Inflammatory macrophage treated with lipopolysaccharide for 1 hour (primary cell): Measurements from ENCODE around the gene CORO2A.
A peak's percentile ranks its signal among the peaks of the same experiment; 100 is the strongest.

Source experiments
- DNase-seq, 2 donors: peaks; one replicate each; pipeline ENCODE4 v3.0.0-alpha.2; 2020 to 2022

The CORO2A gene

DNA sequence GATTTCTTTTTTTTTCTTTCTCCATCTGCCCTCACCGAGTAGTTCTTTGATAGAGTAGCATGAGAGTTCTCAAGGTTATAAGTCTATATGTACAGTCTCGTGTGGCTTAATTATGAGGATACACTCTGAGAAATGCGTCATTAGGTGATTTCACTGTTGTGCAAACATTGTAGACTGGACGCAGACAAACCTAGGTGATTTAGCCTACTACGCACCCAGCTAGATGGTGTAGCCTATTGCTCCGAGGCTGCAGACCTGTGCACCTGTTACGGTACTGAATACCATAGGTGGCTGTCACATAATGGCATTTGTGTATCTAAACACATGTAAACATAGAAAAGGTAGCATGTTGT, 26.9 kb upstream of the CORO2A start:
- DNase-seq = no peak

DNA sequence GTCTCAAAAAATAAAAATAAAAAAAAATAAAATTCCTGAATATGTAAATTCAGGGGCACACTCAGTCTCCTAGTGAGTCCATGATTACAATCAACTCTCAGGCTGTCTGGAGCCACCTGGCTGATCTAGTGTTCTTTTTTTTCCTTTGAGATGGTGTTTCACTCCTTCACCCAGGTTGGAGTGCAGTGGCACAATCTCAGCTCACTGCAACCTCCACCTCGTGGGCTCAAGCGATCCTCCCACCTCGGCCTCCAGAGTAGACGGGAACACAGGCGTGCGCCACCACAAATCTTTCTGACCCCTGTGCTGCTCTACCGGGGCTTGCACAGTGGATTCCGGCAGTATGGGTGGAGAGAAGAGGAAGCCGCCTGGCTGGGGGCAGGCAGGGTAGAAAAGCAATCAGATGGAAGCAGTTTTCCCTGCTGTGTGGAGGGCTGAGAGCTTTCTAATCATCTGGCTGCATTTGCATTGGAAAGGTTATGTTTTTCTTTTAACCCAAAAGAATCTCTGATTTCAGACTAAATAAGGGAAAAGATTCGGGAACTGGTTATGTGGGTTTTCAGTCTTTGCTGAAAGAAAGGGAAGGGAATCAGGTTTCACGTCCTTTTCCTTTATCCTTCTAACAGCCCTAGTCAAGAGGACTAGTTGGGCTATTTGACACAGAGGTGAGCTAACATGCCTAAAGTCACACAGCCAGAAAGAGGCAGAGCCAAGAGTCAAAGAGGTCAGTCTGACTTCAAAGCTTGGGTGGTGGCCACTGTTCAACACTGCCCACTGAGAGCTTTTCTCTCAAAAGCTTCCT, 26.3 kb upstream of the CORO2A start:
- no peak for DNase-seq

DNA sequence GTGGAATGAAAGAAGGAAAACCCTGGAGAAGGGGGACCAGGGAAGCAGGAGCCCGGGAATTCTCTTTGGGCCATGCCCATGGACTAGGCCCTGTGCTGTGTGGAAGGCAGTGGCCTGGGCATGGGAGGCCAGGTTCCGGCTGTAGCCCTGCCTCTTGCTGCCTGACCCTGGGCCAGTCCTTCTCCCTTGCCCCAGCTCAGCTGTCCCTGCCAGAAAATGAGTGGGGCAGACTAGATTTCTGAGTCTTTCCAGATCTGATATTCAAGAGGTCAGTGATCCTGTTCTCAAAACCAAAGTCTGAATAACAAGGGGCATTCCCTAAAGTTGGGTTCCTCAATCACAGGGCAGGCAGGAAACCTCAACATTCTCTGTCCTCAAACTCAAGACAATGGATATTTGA, 24.8 kb upstream of the CORO2A start:
- DNase-seq = no peak

DNA sequence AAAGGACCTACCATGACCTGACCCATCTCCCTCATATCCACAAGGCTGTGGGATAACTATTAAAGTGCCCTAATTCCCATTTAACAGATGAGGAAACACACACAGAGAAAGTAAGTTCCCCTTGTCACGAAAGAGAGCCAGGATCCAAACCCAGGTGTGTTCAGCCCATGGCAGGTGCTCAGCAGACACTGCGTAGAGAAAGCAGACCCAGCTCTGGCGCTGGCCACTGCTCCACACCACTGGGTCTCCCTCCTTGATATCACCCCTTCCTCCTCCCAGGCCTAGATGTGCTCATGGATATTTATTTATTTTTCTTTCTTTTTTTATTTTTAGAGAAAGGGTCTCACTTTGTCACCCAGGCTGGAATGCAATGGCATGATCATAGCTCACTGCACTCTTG, 24.0 kb upstream of the CORO2A start:
- no peak for DNase-seq

DNA sequence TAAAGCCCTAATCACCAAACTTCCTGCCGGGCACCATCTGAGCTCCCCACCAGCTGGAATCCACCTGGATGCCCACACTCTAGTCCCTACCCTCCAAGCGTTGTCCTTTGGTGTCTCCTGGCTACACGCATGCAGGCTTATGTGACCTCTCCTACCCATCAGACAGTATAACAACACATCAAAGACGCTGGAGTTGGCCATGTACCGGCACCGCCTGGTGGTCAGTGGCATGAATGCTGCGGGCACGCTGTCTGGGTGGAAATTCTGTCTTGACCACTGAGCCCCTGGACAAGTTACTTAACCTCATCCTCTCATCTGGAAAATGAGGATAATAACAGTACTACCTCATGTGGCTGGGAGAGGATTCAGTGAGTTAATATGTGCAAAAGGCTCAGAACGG, 23.4 kb upstream of the CORO2A start:
- no peak for DNase-seq

DNA sequence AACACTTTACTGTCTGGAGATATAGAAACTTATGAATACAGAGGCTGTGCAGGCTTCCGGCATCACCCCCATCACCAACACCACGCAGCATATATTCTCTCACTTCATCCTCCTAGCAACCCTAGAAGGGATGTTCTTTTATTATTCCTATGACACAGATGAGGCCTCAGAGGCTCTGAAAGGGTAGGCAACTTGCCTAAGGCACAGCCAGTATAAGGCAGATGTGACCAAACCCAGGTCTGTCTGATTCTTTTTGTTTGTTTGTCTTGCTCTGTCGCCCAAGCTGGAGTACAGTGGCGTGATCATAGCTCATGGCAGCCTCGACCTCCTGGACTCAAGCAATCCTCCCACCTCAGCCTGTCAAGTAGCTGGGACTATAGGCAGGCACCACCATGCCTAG, 22.8 kb upstream of the CORO2A start:
- no peak for DNase-seq

DNA sequence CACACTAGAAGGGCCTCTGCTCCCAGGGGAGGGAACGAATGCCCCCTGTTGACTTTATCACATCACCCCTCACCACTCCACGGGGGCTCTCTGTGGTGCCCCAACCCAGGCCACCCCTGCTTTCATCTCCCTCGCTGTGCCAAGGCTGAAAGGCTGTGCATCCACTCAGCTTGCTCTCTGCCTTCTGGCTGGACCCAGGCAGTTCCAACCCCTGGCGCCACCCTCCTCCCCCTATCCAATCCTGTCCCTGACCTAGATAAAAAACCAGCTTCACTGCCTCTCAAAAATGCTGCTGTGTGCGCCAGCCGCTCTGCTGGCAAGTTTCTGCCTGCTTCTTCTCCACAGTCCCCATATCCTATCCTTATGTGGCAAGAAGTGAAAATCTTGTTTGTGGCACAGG, 22.4 kb upstream of the CORO2A start:
- no peak for DNase-seq

DNA sequence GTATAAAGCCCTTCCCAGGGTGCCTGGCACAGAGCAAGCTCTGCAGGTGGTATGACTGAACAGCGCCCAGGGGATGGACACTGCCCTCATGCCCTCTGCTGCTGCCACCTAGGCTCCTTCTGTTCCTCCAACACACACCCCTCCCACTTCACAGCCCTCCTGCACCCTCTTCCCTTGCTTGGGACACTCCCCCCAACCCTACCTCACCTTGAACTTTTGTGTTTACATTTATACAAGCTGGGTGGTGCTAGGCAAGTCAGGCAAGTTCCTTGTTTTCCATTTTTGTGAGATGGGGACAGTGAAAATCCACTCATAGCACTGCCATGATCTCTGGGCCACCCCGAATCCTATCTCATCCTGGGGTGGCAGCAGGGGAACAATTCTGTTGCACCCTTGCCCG, 18.8 kb upstream of the CORO2A start:
- DNase-seq = no peak

DNA sequence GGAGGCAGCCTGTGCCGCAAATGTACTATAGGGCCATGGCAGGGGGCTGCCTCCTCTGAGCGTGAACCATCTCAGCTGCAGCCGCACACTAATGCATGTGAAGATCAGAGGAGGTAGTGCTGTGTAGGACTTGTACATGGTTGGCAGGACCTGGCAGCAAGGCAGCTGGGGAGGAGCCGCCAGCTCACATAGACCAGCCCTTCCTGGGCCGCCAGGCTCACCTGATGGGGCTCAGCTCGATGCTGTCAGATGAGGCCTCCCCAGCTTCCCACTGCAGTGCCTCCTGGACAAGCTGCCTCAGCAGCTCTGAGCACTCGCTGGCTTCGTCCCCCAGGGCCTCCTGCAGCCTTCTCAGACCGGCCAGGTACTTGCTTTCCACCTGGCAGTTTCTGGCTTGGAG, 18.0 kb upstream of the CORO2A start:
- DNase-seq = no peak

DNA sequence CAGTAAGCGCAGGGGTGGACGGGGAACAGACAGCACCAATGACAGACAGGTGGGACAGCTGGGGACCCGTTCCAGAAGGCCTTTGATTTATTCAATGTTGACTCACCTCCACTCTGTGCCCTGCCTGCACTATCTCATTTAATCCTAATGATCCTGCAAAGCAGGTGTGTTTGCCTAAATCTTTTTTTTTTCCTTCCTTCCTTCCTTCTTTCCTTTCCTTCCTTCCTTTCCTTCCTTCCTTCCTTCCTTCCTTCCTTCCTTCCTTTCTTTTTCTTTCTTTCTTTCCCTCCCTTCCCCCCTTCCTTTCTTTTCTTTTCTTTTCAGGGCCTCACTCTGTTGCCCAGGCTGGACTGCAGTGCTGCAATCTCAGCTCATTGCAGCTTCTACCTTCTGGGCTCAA, 17.1 kb upstream of the CORO2A start:
- no peak for DNase-seq

DNA sequence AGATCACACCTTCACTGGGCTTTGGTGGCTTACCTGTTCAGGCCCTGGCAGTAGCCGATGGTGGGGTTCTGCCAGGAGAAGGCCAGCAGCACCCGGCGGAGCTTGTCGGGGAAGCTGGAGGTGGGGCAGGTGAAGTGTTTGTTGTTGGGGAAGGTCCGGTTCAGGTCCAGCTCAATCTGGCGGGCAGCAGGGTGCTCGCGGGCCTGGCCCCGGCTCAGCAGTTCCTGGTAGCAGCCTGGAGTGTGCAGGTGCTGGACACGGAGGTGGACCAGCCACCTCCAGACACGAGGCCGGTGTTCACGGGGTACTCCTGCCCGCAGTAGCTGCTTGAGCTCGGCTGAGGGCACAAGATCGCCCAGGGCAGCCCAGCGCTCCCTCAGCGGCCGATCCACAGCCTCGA, 16.2 kb upstream of the CORO2A start:
- DNase-seq = no peak

DNA sequence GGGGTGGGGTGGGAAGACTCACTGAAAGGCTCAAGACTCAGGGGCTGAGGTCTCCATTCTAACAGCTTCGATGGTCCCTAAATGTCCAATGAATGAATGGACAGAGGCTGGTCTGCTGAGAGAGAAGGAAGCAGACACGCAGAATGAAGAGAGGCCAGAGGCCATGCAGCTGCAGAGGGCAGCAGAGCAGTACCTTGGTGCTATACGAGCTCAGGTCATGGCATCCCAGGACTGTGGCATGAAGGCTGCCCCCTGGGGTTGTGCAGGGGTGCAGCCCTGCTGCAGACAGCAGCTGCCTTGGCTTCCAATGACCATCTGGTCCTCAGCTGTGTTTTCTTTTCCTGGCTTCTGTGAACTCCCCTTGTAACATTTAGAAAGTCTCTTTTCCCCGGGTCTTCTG, 15.2 kb upstream of the CORO2A start:
- DNase-seq = no peak

DNA sequence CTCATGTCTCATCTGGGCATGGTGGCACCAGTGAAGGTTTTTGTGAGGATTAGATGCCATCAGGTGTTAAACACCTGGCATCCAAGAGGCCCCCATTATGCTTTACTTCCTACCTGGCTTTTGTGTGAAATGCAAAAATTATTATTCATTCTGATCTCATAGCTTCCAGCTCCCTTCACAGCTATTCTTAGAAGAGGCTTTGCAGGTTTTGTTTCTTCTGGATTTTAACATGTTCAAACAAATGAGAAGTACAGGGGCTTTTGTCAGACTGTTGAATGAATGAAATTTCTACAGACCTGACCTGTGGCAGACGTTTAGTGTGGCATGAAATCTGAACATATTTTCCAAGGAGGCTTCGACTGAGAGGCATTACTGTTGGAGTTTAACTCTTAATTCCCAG, 14.3 kb upstream of the CORO2A start:
- no peak for DNase-seq

DNA sequence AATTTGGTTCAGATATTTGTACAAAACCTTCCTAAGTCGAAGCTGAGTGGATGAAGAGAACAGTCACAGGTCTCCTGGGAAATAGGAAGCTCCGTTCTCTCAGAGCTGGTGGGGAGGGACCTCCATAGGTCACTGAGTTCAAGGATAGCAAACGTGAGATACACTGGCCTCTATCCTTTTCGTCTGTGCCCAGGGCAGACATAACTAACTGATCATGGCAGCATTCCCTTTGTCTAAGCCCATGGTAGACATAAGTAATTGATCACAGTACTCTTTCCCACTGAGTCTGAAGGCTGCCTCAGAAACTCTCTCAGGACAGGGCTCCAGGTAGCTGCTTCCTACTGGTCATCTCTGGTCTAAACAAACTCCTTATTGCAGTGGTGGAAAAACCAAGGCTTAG, 12.3 kb upstream of the CORO2A start:
- no peak for DNase-seq

DNA sequence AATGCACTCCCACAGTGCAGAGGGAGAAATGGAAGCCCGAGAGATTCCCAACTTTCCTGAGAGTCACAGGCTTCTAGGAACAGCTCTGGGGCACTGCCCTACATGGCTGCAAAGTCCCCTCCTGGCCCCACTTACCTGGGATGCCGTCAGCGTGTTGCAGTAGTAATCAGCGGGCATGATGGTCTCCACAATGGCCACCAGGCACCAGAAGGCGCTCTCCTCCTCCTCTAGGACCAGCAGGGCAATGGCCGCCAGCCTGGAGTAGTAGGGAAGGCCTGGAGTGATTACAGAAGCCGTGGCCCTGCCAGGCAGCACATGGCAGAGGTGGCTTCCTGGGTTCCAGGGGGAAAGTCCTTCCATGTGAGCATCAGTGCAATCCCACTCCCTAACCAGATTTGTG, 10.7 kb upstream of the CORO2A start:
- no peak for DNase-seq

DNA sequence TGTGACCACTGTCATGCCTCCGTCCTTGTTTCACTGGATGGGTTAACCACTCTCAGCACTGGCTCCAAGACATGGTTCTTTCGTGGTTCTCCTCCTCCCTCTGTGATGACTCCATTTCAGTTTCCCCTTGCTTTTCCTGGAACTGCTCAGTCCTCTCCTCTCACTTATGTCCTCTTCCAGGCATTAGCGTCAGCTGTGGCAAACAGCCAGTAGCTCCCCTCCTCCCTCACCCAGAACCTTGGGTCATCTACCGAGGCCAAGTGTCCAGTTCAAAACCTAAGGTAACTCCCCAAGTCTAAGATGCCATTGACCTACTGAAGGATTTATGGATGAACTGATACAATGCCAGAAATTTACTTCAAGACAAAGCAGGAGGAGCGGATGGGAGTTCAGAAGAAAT, 9.8 kb upstream of the CORO2A start:
- DNase-seq = no peak

DNA sequence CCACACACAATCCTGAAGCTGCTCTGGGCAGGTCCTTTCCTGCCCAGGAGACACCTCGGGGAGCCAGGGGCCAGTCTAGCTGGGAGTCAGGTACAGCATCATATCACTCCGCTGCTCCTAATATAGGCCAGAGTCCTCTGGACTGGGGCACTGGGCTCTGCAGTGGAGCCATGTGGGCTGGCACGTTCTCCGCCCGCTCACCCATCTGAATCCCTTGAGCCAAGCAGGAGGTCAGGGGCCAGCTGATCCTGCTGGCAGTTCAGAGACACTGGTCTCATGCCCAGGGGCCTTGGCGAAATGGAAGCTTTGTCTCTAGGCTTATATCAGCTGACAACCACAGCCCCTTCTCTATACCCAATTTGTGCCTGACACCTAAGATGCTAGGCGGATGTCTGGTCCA, 9.3 kb upstream of the CORO2A start:
- no peak for DNase-seq

DNA sequence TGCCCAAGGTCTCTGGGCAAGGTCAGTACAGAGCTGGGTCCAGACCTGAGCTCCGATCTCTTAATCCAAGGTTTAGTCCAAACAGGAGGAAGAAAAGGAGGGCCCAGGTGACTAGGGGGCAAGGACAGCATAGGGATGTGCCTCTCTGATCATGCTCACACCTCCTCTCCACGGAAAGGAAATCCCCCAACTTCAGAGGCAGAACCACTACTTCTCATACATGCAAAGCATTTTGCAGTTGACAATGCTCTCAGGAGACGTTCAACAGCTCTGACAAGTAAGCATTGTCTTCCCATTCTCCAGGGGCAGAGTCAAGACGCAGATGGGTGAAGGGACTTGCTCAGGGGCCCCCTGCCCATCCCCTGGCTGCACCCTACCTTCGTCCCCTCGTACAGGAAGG, 8.7 kb upstream of the CORO2A start:
- no peak for DNase-seq

DNA sequence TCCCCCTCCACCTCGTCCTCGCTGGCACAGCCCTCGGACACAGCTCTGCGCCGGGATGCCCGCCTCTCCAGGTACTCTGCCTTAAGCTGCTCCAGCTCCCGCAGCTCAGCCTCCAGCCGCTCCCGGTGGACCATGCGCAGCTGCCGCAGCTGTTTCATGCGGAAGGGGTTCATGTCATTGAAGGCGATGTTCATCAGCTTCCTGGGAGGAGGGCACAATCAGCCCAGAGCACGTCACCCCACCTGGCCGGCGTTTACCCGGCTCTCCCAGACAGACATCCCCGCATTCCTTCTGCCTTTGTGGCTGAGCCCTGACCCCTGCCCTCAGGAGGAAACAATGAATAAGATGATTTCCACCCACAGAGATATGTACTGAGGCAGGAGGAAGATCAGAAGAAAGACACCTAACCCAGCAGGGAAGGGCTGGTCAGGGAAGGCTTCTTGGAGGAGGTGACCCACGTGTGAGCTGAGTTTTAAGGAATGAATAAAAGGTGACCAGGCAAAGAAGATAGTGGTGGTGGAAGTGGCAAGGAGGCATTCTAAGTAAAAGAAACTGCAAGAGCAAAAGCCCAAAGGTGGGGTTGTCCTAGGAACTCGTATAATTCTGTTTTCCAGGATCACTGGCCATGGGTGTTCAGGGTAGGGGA, 7.1 kb upstream of the CORO2A start:
- DNase-seq = no peak

DNA sequence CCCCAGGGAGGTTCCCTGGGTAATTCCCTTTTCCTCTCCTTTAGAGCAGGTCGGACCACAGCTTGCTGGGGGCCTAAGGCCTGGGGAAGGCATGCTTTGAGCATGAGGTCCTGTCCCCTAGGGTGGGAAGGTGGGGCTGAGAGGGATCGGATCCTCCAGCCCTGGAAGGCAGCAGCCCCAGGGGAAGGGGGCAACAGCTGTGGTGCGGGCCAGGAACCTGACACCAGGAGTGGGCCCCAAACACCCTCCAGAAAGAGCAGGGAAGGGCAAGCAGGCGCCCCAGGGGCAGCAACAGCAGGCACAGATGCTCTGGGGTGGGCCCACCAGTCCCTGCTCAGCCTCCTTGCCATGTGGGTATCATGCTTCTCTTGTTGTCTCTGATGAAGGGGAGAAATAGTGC, 3.2 kb upstream of the CORO2A start:
- no peak for DNase-seq

DNA sequence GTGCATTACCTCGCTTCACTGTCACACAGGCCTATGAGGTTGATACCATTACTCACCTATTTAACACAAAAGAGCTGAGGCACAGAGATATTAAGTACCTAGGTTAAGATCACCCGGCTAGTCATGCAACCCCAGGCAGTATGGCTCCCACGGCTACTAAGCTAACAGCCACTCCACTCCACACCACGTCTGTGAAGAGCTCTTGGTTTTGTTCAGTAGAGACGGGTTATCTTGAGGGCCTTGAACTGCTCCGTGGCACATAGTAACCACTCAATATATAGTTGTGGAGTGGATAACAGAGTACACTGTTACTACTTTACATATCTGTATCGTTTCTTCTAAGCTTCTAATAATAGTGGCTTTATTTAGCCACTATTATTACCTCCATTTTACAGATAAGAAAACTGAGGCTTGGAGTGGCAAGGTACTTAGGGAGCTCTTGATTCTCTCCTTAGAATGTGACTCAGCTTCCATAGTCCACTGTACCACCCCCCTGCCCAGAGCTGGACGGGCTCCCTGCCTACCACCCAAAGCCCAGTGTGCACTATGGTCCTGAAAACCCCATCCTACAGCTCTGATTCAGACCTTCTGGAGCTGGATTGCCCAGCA, 1.0 kb upstream of the CORO2A start:
- DNase-seq = no peak

DNA sequence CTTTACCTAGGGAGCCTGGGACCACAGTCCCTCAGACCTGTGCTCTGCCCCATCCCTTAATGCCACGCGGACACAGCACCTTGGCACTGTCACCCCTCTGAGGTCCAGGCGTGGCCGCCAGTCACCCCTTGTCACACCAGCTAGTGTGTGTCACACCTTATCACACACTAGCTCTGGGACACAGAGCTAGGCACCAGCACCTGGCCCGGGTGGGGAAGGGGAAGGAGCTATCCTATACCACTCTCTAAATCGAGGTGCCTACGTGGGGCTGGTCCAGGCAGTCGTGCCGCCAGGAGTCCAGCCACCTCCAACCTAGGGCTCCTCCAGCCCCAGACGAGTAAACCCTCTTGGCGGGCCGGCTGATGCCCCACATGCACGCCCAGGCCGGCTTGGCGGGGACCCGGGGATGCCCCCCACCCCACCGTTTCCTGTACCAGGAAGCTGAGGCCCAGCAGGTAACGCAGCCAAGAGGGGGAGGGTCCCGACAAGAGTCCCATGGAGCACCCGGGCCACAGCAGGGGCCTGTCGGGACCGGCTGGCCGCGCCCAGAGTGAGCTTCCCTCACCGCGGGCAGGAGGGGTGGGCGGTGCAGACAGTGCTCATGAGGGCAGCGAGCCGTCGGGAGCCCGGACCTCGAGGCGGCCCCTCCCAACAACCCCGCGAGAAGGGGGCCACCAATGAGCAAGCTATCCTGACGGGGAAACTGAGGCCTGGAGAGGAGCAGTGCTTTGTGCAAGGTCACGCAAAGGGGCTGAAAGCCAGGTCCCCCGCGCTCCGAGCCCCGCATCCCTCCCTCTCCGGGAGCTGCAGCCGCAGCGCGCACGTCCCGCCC, 550 bp downstream of the CORO2A start:
- DNase-seq = peak; percentile 35 to 36

DNA sequence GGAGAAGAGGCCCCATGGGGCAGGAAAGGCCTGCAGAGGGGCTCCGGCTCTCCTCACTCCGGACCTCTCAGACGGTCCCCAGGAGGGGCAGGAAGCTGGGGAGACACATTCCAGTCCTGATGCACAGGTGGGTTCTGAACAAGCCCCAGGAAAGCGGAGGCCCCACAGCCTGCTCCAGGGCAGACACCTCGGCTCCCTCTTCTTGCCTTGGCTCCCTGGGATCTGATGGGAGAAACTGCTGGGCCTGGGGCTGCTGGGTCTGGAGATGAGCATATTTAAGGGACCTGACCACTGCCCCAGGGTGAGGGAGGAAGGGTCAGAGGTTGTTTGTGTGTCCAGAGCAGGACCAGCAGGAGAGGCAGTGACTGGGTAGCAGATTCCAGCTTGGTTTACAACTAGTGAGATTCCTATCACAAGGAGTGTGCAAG, 1.2 kb downstream of the CORO2A start:
- no peak for DNase-seq

DNA sequence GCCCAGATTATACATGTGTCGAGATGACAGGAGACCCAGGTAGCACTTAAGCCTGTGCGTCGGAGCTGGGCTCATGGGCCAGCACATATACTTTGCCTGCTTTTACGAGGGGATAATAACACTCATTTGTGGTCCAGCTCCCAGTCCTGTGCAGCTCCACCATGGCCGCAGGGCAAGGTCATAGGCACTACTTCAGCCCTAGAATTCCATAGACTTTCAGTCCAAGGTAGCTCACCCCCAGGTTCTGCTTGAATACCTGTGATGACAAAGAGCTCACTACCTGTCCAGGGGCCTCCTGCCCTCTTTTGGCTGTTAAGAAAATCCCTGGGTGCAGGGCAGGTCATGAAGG, 1.7 kb downstream of the CORO2A start:
- DNase-seq = no peak
